ENCODE results near the gene GFRAL.
"Not testable (repeated sequence)": the region's sequence is repeated elsewhere in the genome, so short reads cannot be mapped to it uniquely, and the experiment has no call there.

The GFRAL gene

DNA sequence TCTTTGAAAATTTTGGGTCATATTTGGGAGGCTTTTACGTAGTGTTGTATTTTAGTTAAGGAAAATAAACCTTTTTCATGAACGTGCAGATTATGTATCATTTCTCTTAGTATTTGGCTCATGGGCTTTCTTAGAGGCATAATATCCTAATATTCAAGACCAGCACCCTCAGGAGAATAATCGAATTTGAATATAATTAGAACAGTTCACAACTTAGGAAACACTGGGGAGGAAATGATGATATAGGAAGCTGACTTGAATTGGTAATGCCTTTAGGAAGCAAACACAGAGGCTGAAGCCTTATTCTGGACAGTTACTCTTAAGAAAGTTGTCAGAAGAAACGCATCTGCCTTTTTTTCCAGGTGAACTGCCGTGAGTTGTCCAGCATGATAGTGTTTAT, at the start of gene GFRAL:
Gene GFRAL (plus strand): TSS at position 301 of the 400 bp plus-strand sequence. CDS start 86 bp downstream, at position 387.
- no peak within 1 kb of the TSS for H3K27ac ChIP-seq
- H3K4me3 ChIP-seq = no peak within 1 kb of the TSS

GRCh38 chr6:55277646-55278045, 49.6 kb upstream of the GFRAL start:
- H3K4me3 ChIP-seq = no peak overlapping the region
- no peak overlapping the region for H3K27ac ChIP-seq

DNA sequence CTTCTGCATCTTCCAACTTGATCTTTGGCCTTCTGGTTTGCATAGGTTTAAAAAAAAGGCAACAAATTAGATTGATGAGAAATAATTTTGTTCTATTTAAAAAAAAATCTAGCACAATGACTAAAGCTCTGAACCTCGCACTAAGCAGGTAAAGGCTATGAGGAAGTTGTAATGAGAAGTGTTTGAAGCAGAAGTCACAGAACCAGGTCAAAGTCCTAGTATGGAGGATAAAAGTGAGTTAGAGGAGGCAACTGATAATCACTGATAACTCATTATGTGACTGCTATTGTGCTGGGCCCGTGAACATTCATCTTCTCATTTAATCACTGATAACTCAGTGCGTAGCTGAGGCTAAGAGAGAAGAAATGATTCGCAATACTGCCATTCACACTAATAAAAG, 46.1 kb upstream of the GFRAL start:
- Histone ChIP-seq H3K4me3 (no peak overlapping the region), H3K27ac (no peak overlapping the region)

- Histone ChIP-seq H3K27ac (no peak overlapping the region), H3K4me3 (no peak overlapping the region)
These were observed 45.2 kb upstream of the GFRAL start for GRCh38 chr6:55282115-55282514.

DNA sequence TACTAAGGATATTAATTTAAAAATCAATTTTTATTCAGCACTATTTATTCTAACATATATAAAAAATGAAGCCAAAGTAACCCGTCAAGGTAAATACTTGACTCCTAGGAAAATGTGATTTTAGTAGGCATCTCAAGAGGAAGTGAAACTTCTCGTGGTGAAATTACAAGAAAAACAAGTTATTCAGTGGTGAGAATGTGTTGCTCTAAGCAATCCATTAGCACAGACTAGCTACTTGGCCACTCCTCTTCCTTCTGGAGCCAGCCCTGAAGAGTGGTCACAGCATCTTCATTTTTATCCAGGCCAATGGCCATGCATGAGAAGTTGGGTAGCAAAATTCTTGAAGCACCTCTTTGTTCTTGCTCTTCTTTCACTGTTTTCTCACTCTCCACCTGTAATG, 40.4 kb upstream of the GFRAL start:
- H3K4me3 ChIP-seq = no peak overlapping the region
- H3K27ac ChIP-seq = no peak overlapping the region

DNA sequence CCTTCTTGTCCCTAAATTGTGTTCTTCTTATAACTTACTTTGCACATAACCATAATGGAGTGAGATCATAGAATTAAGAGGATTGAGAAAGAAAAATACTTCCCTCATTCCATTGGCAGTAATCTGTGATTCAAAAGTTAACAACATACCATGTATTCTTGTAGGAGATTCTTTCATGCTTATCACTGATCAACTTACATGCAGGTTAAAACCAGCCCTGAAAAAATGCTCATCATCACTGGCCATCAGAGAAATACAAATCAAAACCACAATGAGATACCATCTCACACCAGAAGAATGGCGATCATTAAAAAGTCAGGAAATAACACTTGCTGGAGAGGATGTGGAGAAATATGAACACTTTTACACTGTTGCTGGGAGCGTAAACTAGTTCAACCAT, 36.5 kb upstream of the GFRAL start:
- Histone ChIP-seq H3K4me3 (no peak overlapping the region), H3K27ac (no peak overlapping the region)

DNA sequence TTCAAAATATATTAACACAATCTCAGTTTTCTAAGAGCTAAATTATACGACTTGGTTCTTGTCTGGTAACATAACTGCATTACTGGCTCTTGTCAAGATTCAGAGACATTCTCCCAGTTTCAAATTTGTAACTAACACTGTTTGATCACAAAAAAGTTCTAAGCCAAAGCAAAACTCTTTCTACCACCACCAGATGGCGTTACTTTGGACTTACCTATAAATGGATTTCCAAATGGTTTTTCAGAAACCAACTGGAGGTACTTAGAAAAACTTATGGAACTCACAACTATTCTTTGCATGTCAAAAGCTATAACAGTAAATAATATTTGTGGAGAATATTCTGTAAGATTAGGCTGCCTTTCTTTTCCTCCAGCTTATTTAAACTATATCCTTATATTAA, 34.2 kb upstream of the GFRAL start:
- Histone ChIP-seq H3K4me3 (no peak overlapping the region), H3K27ac (no peak overlapping the region)

DNA sequence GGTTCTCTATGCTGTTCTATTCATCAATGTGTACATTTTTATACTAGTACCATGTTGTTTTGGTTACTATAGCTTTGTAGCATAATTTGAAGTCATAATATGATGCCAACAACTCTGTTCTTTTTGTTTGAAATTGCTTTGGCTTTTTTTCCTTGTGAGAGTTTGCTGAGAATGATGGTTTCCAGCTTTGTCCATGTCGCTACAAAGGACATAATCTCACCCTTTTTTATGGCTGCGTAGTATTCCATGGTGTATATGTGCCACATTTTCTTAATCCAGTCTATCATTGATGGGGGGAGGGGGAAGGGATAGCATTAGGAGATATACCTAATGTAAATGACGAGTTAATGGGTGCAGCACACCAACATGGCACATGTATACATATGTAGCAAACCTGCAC, 30.1 kb upstream of the GFRAL start:
- not testable (repeated sequence) for H3K27ac ChIP-seq, H3K4me3 ChIP-seq

GRCh38 chr6:55299286-55299985, 27.8 kb upstream of the GFRAL start:
- Histone ChIP-seq H3K4me3 (no peak overlapping the region), H3K27ac (no peak overlapping the region)

DNA sequence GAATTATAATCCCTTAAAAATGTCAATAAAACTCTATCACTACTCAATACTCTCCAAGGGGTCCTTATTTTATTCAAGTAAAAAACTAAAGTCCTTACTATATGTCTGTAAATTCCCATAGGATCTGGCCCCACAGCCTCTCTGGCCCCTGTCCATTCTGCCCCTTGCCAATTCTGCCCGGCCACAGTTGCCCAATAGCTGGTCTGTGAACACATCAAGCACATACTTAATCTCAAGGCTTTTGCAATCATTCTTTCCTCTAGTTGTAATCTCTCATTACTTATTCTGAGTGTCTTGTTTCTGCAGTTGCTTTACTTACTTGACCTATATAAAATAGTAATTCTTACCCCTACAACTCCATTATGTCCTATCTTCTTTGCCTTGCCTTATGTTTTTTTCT, 22.5 kb upstream of the GFRAL start:
- H3K4me3 ChIP-seq = no peak overlapping the region
- H3K27ac ChIP-seq = no peak overlapping the region

DNA sequence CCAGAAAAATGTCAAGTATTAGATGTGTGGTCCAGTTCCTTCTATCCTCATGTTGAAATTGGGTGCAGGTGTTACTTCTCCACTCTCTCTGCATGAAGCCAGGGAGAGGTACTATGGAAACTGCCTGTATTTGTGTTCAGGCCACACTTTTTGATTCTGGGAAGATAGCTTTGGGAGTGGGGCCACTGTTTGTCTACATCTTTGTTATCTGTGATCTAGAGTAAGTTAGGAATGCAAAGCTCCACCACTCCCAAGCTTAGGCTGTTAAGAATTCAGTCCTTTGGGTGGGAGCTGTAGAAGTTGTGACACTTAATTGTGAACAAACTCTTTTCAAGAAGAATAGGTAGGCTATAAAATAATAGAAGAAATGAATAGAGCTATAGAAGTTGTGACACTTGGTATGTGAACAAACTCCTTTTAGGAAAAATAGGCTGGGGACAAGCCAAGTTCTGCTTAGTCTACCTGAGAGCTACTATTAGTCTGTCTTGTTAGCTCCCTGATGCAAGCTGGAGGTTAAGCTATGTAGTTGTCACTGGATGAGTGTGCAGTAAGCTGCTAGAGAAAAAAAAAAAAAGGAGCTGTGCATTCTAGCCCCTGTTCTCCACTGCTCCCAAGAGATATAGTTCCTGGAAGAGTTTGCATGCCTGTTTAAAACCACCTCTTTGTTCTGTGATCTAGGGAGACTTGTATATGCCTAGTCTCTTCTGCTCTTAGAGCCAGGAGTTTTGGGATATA, 7.1 kb upstream of the GFRAL start:
- Histone ChIP-seq H3K4me3 (no peak overlapping the region), H3K27ac (no peak overlapping the region)

GRCh38 chr6:55320696-55321086, 6.6 kb upstream of the GFRAL start:
- no peak overlapping the region for H3K4me3 ChIP-seq
- H3K27ac ChIP-seq = no peak overlapping the region

- Histone ChIP-seq H3K27ac (no peak overlapping the region), H3K4me3 (no peak overlapping the region)
These were observed 49.9 kb downstream of the GFRAL start for GRCh38 chr6:55377150-55377549.

DNA sequence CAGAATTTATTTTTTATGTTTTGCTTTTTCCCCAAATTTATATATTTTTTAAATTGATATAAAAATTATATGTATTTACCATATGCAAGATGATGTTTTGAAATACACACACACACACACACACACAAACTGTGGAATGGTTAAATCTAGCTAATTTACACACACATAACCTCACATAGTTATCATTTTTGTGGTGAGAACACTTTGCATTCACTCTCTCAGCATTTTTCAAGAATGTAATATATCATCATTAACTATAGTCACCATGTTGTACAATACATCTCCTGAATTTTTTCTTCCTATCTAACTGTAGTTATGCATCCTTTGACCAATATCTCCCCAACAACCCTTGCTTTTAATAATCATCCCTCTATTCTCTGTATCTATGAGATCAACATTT, 52.2 kb downstream of the GFRAL start:
- no peak overlapping the region for H3K27ac ChIP-seq
- no peak overlapping the region for H3K4me3 ChIP-seq

- Histone ChIP-seq H3K27ac (no peak overlapping the region), H3K4me3 (no peak overlapping the region)
These were observed 52.6 kb downstream of the GFRAL start for GRCh38 chr6:55379895-55380294.

DNA sequence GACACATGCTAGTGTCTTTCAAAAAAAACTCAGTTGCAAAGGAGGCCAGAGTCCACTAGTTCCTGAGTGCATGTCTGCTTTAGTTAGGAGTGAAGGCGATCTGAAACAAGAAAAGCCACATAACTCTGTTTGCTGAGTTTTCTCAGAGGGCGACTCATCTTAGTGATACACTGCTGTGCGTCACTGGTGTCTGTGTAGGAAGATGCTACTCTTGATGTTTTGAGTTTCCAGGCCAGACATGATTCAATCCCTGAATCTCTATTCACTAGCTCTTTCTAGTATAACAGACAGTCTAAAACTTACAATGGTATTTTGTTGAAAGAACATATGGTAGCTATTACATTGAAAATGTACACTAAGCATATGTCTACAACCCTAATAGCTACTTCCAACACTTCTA, 60.9 kb downstream of the GFRAL start:
- no peak overlapping the region for H3K4me3 ChIP-seq
- no peak overlapping the region for H3K27ac ChIP-seq

GRCh38 chr6:55395871-55396270, 68.6 kb downstream of the GFRAL start:
- no peak overlapping the region for H3K27ac ChIP-seq
- H3K4me3 ChIP-seq = no peak overlapping the region

DNA sequence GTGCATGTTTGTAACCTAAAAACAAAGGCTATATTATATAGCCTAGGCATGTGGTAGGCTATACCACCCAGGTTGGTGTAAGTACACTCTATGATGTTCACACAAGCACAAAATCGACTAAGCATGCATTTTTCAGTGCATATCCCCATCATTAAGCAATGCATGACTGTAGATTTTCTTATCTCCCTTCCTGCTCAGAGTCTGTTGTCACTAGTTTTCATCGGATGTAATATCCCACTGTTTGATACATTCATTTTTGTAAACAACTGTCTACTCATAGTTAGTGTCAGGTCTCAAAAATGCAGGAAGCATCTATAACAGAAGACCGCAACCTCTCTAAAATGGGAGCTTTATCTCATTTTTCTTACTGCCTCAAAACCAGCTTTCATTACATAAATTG, 70.7 kb downstream of the GFRAL start:
- H3K4me3 ChIP-seq = no peak overlapping the region
- H3K27ac ChIP-seq = no peak overlapping the region

DNA sequence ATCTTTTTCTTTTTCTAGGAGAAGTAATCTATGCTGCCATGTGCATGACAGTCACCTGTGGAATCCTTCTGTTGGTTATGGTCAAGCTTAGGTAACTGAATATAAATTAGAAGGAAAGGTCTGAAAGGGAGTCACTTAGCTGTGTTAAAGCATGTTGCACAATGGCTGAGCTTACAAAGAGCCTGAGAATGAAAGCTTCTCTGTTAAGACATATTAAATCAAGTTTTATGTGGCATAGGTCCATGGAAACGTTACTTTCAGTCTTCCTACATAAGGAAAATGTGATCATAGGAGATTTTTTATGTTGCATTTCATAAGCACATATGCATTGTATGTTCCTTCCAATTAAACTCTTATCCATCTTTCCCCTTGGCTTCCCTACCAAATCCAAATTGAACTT, 72.1 kb downstream of the GFRAL start:
- H3K27ac ChIP-seq = no peak overlapping the region
- H3K4me3 ChIP-seq = no peak overlapping the region

GRCh38 chr6:55405474-55406235, 78.4 kb downstream of the GFRAL start:
- Histone ChIP-seq H3K27ac (no peak overlapping the region), H3K4me3 (no peak overlapping the region)

- no peak overlapping the region for H3K4me3 ChIP-seq
- H3K27ac ChIP-seq = no peak overlapping the region
These were observed 83.4 kb downstream of the GFRAL start for GRCh38 chr6:55410674-55411073.

Measured in skin epidermis (tissue), 12 donors.